ENCODE data around the gene GASK1A. TPM values are rescaled to one million over a fixed set of nuclear protein-coding genes. Genes with fewer than 3 reads are reported as not detected.

Gene GASK1A
- total and polyA plus RNA-seq, 2 of the 4 experiments (the other 2 are of a cell fraction): 0.18 to 0.19 TPM

- WGBS, 2 experiments (ENCODE audit: extremely low coverage in 2 of 2, insufficient read length in 1 of 2): 70% methylated on average over 2 of the region's 4 CpGs; no CpG with 5 or more reads in 1 of the 2 experiments
- Histone ChIP-seq H3K9me1 (ENCODE audit: insufficient read depth, low read length) (no peaks in the 10 kb centered on the region), H4K8ac (ENCODE audit: low read depth in 2 of 2, low read length in 2 of 2) (no peak overlapping the region), H2BK20ac (ENCODE audit: low read depth, low read length) (no peak overlapping the region), H3K4me2 (ENCODE audit: low read depth, low read length) (no peak overlapping the region), H3K4ac (ENCODE audit: low read depth, low read length) (no peak overlapping the region), H3K14ac (replicated peaks; ENCODE audit: low read depth, low read length) (no peak overlapping the region), H2AK9ac (replicated peaks; ENCODE audit: low read depth, low read length, poor library complexity) (no peak overlapping the region), H4K91ac (ENCODE audit: insufficient read depth, low read depth, low read length) (no peak overlapping the region), H4K5ac (ENCODE audit: low read depth, low read length) (no peak overlapping the region), H3K9me3 (ENCODE audit: control insufficient read depth, insufficient read depth, low read length) (no peaks in the 10 kb centered on the region), H2BK5ac (ENCODE audit: low read depth, low read length, poor library complexity, severe bottlenecking) (no peak overlapping the region), H3K27ac (ENCODE audit: insufficient read depth, low read length) (no peak overlapping the region), H2AK5ac (ENCODE audit: low read depth, low read length) (no peak overlapping the region), H3K56ac (ENCODE audit: extremely low read depth, insufficient read depth, low read length) (no peak overlapping the region), H4K20me1 (ENCODE audit: insufficient read depth, low read length) (no peaks in the 10 kb centered on the region), H3K4me3 (ENCODE audit: insufficient read depth, low read depth, low read length) (no peak overlapping the region), H3K23ac (ENCODE audit: low read depth, low read length) (no peak overlapping the region), H3K79me1 (ENCODE audit: low read depth in 1 of 2, low read length in 2 of 2) (no peaks in the 10 kb centered on the region), H3K36me3 (ENCODE audit: control insufficient read depth, insufficient read depth, low read length) (no peaks in the 10 kb centered on the region), H2BK120ac (ENCODE audit: low read depth, low read length) (no peak overlapping the region), H3K18ac (ENCODE audit: low read depth, low read length) (no peak overlapping the region), H2AFZ (replicated peaks; ENCODE audit: low read length, poor library complexity) (no peak overlapping the region), H3K9ac (ENCODE audit: low read depth, low read length) (no peak overlapping the region), H3K4me1 (ENCODE audit: control insufficient read depth, insufficient read depth, low read length) (no peaks in the 10 kb centered on the region), H3K27me3 (ENCODE audit: control insufficient read depth, insufficient read depth, low read length) (no peaks in the 10 kb centered on the region), H2BK15ac (ENCODE audit: low read depth, low read length) (no peak overlapping the region)
- CTCF ChIA-PET: no interaction called here
- intact Hi-C loops (cut with micrococcal nuclease) (no loop called here), dilution Hi-C loops (cut with HindIII; ENCODE audit: low sequenced_read_pairs, unreplicated experiment) (no loop called here), in situ Hi-C loops (cut with MboI; ENCODE audit: low sequenced_read_pairs) (no loop called here)
- TF ChIP-seq CHD1 (IDR thresholded peaks at IDR 0.05; ENCODE audit: low read depth, low read length) (no peak), CEBPB (IDR thresholded peaks at IDR 0.05; ENCODE audit: low read depth, low read length) (no peak), BHLHE40 (IDR thresholded peaks at IDR 0.05; ENCODE audit: low read depth, low read length) (no peak), SMC3 (IDR thresholded peaks at IDR 0.05; ENCODE audit: low read depth, low read length) (no peak), POLR2A (IDR thresholded peaks at IDR 0.05; ENCODE audit: low read depth, low read length) (no peak), RCOR1 (IDR thresholded peaks at IDR 0.05; ENCODE audit: insufficient replicate concordance, low read length) (no peak), RFX5 (IDR thresholded peaks at IDR 0.05; ENCODE audit: low read depth, low read length) (no peak), MXI1 (IDR thresholded peaks at IDR 0.05; ENCODE audit: borderline replicate concordance, low read depth, low read length) (no peak), MAFK (IDR thresholded peaks at IDR 0.05; ENCODE audit: low read depth, low read length) (no peak), RAD21 (IDR thresholded peaks at IDR 0.05; ENCODE audit: low read length) (no peak), FOS (IDR thresholded peaks at IDR 0.05; ENCODE audit: low read depth, low read length) (no peak), NFE2L2 (IDR thresholded peaks at IDR 0.05; ENCODE audit: low read depth, low read length) (no peak), ELK1 (IDR thresholded peaks at IDR 0.05; ENCODE audit: borderline replicate concordance, low read depth, low read length) (no peak), MAZ (IDR thresholded peaks at IDR 0.05; ENCODE audit: borderline replicate concordance, low read depth, low read length) (no peak), USF2 (IDR thresholded peaks at IDR 0.05; ENCODE audit: low read depth, low read length) (no peak), CTCF (conservative IDR thresholded peaks at IDR 0.05; ENCODE audit: low read depth, low read length) (no peak)
- POLR2A ChIA-PET (ENCODE audit: unreplicated experiment): no interaction called here
- DNase-seq: no peak
- ATAC-seq (ENCODE audit: low read depth): no peak
- BruUV-seq (replicated peaks): no TSS peak
These were observed 93.2 kb downstream of the GASK1A start for GRCh38 chr3:43072361-43072760.

All from IMR-90 (cell line).